Pulmonary artery endothelial cell (primary cell): ENCODE measurements around the gene CRB3. TPM values are rescaled to one million over a fixed set of nuclear protein-coding genes. Genes with fewer than 3 reads are reported as not detected.

Source experiments
- DNase-seq: peaks from one replicate; pipeline ENCODE4 v3.0.0-alpha.2; 2011; ENCODE audit warnings: low read depth, low spot score
- total RNA-seq: library from RNA; depleted of rRNA; stranded (reverse); fragments of >200 nt; gene quantifications from 2 replicates; pipeline ENCODE4 v1.2.3, GENCODE V29; 2014

Gene CRB3
- total RNA-seq, 1 donor from 2014 or later: 0.13 TPM

- no peak for DNase-seq
Observed at GRCh38 chr19:6465663-6466062, 1.6 kb downstream of the CRB3 start.

DNA sequence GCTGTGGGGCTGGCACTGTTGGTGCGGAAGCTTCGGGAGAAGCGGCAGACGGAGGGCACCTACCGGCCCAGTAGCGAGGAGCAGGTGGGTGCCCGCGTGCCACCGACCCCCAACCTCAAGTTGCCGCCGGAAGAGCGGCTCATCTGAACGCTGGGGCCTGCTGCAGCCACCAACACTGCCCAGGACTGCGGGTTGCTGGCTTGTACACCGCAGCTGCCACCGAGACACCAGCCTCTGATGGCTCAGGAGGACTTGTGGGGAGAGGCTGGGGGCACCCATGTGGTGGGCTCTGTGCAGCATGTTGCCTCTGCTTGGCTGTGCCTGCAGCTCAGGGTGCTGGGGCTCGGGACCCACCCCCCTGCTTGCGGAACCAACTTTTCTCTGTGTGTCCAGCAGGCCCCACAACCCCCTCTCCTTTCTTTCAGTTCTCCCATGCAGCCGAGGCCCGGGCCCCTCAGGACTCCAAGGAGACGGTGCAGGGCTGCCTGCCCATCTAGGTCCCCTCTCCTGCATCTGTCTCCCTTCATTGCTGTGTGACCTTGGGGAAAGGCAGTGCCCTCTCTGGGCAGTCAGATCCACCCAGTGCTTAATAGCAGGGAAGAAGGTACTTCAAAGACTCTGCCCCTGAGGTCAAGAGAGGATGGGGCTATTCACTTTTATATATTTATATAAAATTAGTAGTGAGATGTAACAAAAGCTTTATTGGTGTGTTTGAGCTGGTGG is 2.6 kb downstream of the CRB3 start:
- no peak for DNase-seq

GRCh38 chr19:6467384-6467783 is 3.3 kb downstream of the CRB3 start:
- DNase-seq: no peak

- DNase-seq: no peak
Observed at GRCh38 chr19:6470173-6470572, 6.1 kb downstream of the CRB3 start.

DNA sequence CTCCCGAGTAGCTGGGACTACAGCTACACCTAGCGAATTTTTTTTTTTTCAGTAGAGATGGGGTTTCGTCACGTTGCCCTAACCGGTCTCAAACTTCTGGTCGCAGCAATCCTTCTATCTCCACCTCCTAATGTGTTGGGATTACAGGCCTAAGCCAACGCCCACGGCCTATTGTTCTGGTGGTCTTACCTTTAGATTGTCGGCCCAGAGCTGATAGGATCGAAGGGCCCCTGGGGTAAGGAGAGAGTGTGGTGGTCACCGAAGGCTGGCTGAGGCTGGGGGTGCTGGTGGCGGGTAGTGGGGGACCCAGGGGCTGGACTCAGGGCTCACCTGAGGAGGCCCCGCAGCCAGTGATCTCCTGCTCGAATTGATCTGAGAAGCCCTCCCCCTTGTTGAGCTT is 7.0 kb downstream of the CRB3 start:
- no peak for DNase-seq

- no peak for DNase-seq
Observed at GRCh38 chr19:6472713-6473112, 8.6 kb downstream of the CRB3 start.

GRCh38 chr19:6473647-6474046 is 9.6 kb downstream of the CRB3 start:
- no peak for DNase-seq

GRCh38 chr19:6475321-6476108 is 11.4 kb downstream of the CRB3 start:
- no peak for DNase-seq

DNA sequence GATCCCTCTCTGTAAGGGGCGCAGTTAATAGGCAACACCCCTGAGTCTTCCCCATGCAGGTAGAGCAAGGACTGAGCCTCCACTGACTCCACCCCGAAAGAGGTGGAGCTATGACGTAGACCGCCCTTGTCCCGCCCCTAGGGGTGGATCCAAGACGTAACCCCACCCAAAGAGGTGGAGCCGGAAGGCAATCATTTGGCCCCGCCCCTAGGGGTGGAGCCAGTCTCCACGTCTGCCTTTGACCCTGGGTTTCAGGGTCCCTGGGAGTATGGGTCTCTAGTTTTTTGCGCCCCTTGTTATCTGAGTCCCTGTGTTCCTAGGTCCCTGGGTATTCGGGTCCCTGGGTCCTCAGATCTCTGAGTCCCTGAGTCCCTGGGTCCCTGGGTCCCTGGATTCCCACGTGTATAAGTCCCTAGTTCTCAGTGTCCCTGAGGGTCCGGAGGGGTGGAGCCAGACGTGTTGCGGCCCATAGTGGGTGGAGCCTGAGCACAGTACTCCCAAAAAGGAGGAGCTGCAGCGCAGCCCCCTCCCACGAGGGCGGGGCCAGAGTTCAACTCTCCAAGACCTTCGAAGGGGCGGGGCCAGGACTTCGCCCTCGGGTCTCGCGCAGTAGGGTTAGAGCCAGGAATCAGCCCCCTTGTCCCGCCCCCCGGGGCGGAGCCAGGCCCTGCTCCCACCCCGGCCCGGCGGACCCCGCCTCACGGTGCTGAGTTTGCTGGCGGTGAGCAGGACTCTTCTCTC is 12.3 kb downstream of the CRB3 start:
- DNase-seq: no peak

DNA sequence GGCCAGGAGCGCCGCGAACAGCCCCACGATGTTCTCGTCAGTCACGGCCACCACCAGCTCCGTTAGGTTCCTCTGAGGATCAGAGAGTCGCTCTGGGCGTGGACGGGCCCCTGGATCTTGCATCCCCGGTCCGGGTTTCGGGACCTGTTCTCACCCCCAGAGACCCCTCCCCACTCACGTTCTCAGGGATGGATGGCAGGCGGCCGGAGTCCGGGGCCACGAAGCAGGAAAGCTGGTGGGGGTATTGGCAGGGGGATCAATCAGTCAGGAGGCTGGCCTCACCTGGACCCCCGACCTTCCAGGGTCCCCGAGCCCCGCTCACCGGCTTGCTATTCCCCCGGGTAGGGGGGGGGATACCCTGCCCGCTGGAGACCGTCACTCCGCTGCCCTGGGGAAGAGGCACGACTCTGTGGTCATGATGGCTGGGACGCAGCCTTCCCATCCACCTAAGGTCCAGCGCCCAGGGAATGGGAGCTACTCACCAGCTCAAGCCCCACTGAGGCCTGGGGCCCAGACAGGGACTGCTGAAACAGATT is 12.9 kb downstream of the CRB3 start:
- DNase-seq: no peak

GRCh38 chr19:6478815-6479214 is 14.7 kb downstream of the CRB3 start:
- no peak for DNase-seq

GRCh38 chr19:6479836-6480398 is 15.8 kb downstream of the CRB3 start:
- no peak for DNase-seq

DNA sequence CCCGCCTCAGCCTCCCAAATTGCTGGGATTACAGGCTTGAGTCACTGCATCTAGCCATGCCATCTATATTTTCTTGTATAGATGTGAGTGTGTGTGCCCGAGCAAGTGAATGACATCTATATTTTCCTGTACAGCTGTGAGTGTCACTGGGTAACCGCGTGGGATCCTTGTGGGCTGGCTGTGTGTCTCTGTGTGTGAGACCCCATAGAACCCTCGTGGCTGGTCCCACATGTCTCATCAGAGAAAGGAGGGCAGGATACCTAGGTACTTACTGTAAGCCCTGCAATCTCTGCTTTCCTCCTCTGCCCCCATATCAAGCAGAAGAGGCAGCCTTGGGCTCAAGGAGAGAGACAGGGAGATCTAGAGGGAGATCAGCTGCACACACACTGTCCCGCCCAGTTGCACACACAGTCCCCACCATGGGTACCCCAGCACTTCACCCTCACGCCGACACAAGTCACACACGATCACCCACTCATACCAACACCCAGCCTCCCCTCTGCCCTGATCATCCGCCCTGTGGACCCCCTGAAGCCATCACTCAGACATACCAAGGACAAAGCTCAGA is 16.9 kb downstream of the CRB3 start:
- DNase-seq: no peak

DNA sequence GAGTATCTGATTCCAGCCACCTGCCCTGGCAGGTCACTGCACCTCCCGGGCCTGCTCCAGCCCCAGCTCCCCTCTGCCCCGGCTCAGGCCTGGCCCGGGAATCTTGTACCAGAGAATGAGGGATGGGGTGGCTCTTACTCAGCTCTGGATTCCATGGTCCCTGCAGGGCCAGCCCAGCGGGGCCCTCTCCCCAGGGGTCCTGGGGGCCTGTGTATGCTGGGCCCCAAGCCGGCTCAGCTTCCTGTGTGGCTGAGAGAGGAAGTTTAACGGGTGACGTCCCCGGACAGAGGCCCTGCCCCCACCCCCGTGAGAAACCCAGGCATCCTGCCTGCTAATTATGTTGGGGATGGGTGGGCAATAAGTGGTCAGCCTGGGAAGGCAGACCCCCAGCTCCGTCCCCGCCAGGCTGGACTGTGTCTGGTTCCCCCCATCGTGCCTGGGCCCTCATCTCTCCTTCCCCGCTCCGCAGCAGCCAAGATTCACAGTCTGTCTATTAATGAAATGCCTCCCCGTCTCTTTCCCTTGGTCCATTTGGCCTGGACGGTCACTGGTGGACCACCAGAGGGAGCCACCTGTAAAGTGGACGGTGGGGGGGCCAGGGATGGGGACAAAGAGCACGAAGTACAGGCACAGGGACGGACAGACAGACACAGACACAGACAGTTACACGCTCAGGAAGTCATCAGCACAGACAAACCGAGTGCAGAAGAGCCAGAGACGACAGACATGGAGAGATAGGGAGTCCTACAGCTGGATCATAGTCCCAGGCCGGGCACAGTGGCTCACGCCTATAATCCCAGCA is 17.7 kb downstream of the CRB3 start, which contains the start of gene DENND1C:
Gene DENND1C, minus strand, starts transcription at position 247 of the 802 bp plus-strand sequence. Its CDS starts 92 bp downstream, at position 155.
- no peak for DNase-seq

GRCh38 chr19:6482343-6482686 is 18.2 kb downstream of the CRB3 start:
- DNase-seq: no peak

DNA sequence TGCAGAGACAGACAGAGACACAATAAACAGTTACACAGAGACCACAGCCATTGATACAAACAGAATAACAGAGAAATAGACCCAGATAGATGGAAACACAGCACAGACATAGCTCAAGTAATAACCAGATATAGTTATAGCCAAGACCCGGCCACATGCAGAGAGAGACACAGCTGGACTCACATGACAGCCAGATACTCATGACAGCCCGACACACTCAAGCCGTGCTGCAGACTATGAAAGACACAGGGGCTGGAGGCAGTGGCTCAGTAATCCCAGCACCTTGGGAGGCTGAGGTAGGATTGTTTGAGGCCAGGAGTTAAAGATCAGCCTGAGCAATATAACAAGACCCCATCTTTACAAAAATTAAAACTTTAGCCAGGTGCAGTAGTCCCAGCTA is 19.2 kb downstream of the CRB3 start:
- DNase-seq: no peak

DNA sequence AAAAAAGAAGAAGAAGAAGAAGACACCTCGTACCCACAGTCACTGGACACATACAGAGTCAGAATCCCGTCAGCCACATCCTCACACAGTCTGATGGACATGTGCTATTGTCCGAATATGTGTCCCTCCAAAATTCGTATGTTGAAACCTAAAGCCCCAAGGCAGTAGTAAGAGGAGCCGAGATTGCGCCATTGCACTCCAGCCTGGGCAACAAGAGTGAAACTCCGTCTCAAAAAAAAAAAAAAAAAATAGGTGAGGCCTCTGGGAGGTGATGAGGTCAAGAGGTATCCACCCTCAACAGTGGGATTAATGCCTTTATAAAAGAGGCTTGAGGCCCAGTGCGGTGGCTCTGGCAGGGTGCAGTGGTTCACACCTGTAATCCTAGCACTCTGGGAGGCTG is 20.2 kb downstream of the CRB3 start:
- DNase-seq: no peak

GRCh38 chr19:6484831-6485230 is 20.8 kb downstream of the CRB3 start:
- no peak for DNase-seq

DNA sequence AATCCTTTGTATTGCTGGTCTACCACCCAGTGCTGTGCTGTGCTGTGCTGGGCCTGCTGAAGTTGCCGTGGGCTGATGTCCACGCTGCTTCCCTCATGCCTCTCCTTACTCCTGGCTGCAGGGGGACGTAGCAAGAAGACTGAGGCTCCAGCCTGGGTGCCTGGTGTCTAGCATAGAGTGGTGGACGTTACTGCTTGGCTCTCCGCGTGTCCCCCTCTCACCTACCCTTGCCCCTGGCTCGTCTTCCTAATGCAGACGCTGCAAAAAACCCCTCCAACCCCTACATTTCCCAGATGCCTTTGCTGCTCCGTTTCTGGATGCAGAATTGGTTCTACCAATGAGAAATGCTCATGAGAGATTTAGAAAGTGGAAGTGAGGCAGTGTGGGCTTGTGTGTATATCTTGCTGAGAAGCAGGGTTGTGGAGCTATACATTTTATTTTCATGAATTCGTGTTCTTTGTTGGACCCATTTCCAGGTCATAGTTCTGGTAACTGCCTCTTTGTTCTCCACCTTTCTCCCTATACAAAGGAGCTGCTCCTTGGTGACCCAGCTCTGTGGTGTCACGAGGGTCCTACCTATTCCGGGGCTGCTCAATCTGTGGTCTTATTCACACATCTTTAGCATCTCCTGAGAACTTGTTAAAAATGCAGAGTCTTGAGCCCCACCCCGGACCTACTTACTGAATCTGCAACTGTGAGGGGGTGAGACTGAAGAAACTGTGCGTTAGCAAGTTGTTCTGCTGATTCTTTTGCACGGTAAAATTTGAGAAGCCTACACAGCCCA is 25.4 kb downstream of the CRB3 start:
- DNase-seq: no peak

DNA sequence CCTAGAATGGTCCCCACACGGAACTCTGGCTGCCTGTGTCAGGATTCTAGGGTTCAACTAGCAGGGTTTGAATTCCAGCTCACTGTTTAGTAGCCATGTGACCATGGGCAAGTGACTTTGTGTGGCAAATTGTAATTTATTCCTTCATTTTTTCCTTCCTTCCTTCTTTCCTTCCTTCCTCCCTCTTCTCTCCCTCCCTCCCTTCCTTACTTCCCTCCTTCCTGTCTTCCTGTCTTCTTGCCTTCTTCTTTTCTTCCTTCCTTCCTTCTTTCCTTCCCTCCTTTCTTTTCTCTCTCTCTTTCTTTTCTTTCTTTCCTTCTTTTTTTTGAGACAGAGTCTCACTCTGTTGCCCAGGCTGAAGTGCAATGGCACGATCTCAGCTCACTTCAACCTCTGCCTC is 26.1 kb downstream of the CRB3 start:
- no peak for DNase-seq
